GM21515 (cell line): ENCODE measurements around the gene GNE.

Experiments used
- ATAC-seq: cut with Tn5 transposase; IDR thresholded peaks from one replicate; pipeline ENCODE4 v1.9.1; 2021; ENCODE audit not compliant: unreplicated experiment

The GNE gene

GRCh38 chr9:36169708-36170107, 88.5 kb downstream of the GNE start:
- no peak for ATAC-seq

- no peak for ATAC-seq
Observed at GRCh38 chr9:36169166-36169565, 89.1 kb downstream of the GNE start, which contains the start of gene CCIN. Gene CCIN, plus strand, starts transcription at chr9:36169388. Its CDS starts 115 bp downstream, at chr9:36169503.

GRCh38 chr9:36166168-36166927, 91.9 kb downstream of the GNE start:
- ATAC-seq: peak; percentile 88

- no peak for ATAC-seq
Observed at GRCh38 chr9:36165826-36166167, 92.5 kb downstream of the GNE start.

GRCh38 chr9:36164989-36165388, 93.3 kb downstream of the GNE start:
- ATAC-seq: no peak
